Measurements from ENCODE around the gene KRT26. TPM values are rescaled to one million over a fixed set of nuclear protein-coding genes. Genes with fewer than 3 reads are reported as not detected.

Gene KRT26
- polyA plus RNA-seq, 3 donors = not detected

- no peak for DNase-seq (ENCODE audit: extremely low read depth in 1 of 11, low read depth in 9 of 11, low spot score in 4 of 11)
Measured at GRCh38 chr17:40799859-40800258, 27.9 kb upstream of the KRT26 start, which contains the start of gene KRT28. Gene KRT28, minus strand, starts transcription at chr17:40799959. Its CDS starts 66 bp downstream, at chr17:40799893.

GRCh38 chr17:40796846-40797245 is 24.8 kb upstream of the KRT26 start:
- no peak for DNase-seq (ENCODE audit: extremely low read depth in 1 of 11, low read depth in 9 of 11, low spot score in 4 of 11)

- no peak for DNase-seq (ENCODE audit: extremely low read depth in 1 of 11, low read depth in 9 of 11, low spot score in 4 of 11)
Measured at GRCh38 chr17:40795019-40795667, 23.1 kb upstream of the KRT26 start.

- no peak for DNase-seq (ENCODE audit: extremely low read depth in 1 of 11, low read depth in 9 of 11, low spot score in 4 of 11)
Measured at GRCh38 chr17:40794466-40794865, 22.5 kb upstream of the KRT26 start.

- DNase-seq (ENCODE audit: extremely low read depth in 1 of 11, low read depth in 9 of 11, low spot score in 4 of 11) = no peak
Measured at GRCh38 chr17:40793832-40794231, 21.8 kb upstream of the KRT26 start.

- DNase-seq (ENCODE audit: extremely low read depth in 1 of 11, low read depth in 9 of 11, low spot score in 4 of 11) = peak in 7 of 11 donors; percentile 13 to 45 (median 35)
Measured at GRCh38 chr17:40791787-40792436, 19.9 kb upstream of the KRT26 start.

- no peak for DNase-seq (ENCODE audit: extremely low read depth in 1 of 11, low read depth in 9 of 11, low spot score in 4 of 11)
Measured at GRCh38 chr17:40791111-40791510, 19.1 kb upstream of the KRT26 start.

- DNase-seq (ENCODE audit: extremely low read depth in 1 of 11, low read depth in 9 of 11, low spot score in 4 of 11) = no peak
Measured at GRCh38 chr17:40782450-40782849, 10.4 kb upstream of the KRT26 start, which contains the start of gene KRT27. Gene KRT27, minus strand, starts transcription at chr17:40782550. Its CDS starts 57 bp downstream, at chr17:40782493.

GRCh38 chr17:40779181-40779909 is 7.3 kb upstream of the KRT26 start:
- peak in 1 of 11 donors; percentile 9 for DNase-seq (ENCODE audit: extremely low read depth in 1 of 11, low read depth in 9 of 11, low spot score in 4 of 11)

GRCh38 chr17:40778461-40778860 is 6.5 kb upstream of the KRT26 start:
- no peak for DNase-seq (ENCODE audit: extremely low read depth in 1 of 11, low read depth in 9 of 11, low spot score in 4 of 11)

- DNase-seq (ENCODE audit: extremely low read depth in 1 of 11, low read depth in 9 of 11, low spot score in 4 of 11) = no peak
Measured at GRCh38 chr17:40777971-40778370, 6.0 kb upstream of the KRT26 start.

GRCh38 chr17:40777459-40777858 is 5.5 kb upstream of the KRT26 start:
- no peak for DNase-seq (ENCODE audit: extremely low read depth in 1 of 11, low read depth in 9 of 11, low spot score in 4 of 11)

GRCh38 chr17:40775945-40776344 is 3.9 kb upstream of the KRT26 start:
- DNase-seq (ENCODE audit: extremely low read depth in 1 of 11, low read depth in 9 of 11, low spot score in 4 of 11) = peak in 2 of 11 donors; percentile 11 to 20

GRCh38 chr17:40765657-40766056 is 6.3 kb downstream of the KRT26 start:
- no peak for DNase-seq (ENCODE audit: extremely low read depth in 1 of 11, low read depth in 9 of 11, low spot score in 4 of 11)

- DNase-seq (ENCODE audit: extremely low read depth in 1 of 11, low read depth in 9 of 11, low spot score in 4 of 11) = no peak
Measured at GRCh38 chr17:40763752-40764151, 8.2 kb downstream of the KRT26 start.

- no peak for DNase-seq (ENCODE audit: extremely low read depth in 1 of 11, low read depth in 9 of 11, low spot score in 4 of 11)
Measured at GRCh38 chr17:40760105-40761016, 11.6 kb downstream of the KRT26 start.

- no peak for DNase-seq (ENCODE audit: extremely low read depth in 1 of 11, low read depth in 9 of 11, low spot score in 4 of 11)
Measured at GRCh38 chr17:40755231-40755630, 16.8 kb downstream of the KRT26 start, which contains the start of gene KRT25. Gene KRT25, minus strand, starts transcription at chr17:40755331. Its CDS starts 60 bp downstream, at chr17:40755271.

- no peak for DNase-seq (ENCODE audit: extremely low read depth in 1 of 11, low read depth in 9 of 11, low spot score in 4 of 11)
Measured at GRCh38 chr17:40753804-40754203, 18.2 kb downstream of the KRT26 start.

- DNase-seq (ENCODE audit: extremely low read depth in 1 of 11, low read depth in 9 of 11, low spot score in 4 of 11) = no peak
Measured at GRCh38 chr17:40751065-40751464, 20.9 kb downstream of the KRT26 start.

Measured in renal cortex interstitium (tissue), 11 donors.